GM19395 (cell line): ENCODE data around the gene ZFYVE28.

ENCODE experiments used
- ATAC-seq: cut with Tn5 transposase; IDR thresholded peaks from one replicate; pipeline ENCODE4 v1.9.1; 2021; ENCODE audit warnings: mild to moderate bottlenecking, moderate library complexity; ENCODE audit not compliant: unreplicated experiment

The ZFYVE28 gene

GRCh38 chr4:2428496-2429213, 10.2 kb upstream of the ZFYVE28 start:
- no peak for ATAC-seq

GRCh38 chr4:2427383-2428334, 9.2 kb upstream of the ZFYVE28 start:
- no peak for ATAC-seq

GRCh38 chr4:2426711-2427275, 8.3 kb upstream of the ZFYVE28 start:
- no peak for ATAC-seq

- no peak for ATAC-seq
These were observed 7.6 kb upstream of the ZFYVE28 start for GRCh38 chr4:2426069-2426397.

GRCh38 chr4:2425386-2426068, 7.1 kb upstream of the ZFYVE28 start:
- ATAC-seq: no peak

- ATAC-seq: no peak
These were observed 6.1 kb upstream of the ZFYVE28 start for GRCh38 chr4:2424581-2424980.

GRCh38 chr4:2423695-2424094, 5.2 kb upstream of the ZFYVE28 start:
- ATAC-seq: no peak

- ATAC-seq: no peak
These were observed 4.6 kb upstream of the ZFYVE28 start for GRCh38 chr4:2423066-2423465.

- ATAC-seq: no peak
These were observed 3.5 kb upstream of the ZFYVE28 start for GRCh38 chr4:2421928-2422327.

GRCh38 chr4:2419814-2420213, 1.4 kb upstream of the ZFYVE28 start:
- ATAC-seq: no peak

- ATAC-seq: peak; percentile 93
These were observed 466 bp upstream of the ZFYVE28 start, which contains the start of gene CFAP99 for GRCh38 chr4:2418650-2419571. CFAP99 (plus strand) TSS chr4:2418955.

GRCh38 chr4:2417226-2417764, 1.1 kb downstream of the ZFYVE28 start:
- ATAC-seq: no peak

- no peak for ATAC-seq
These were observed 1.8 kb downstream of the ZFYVE28 start for GRCh38 chr4:2416564-2417225.

GRCh38 chr4:2415881-2416563, 2.4 kb downstream of the ZFYVE28 start:
- no peak for ATAC-seq

GRCh38 chr4:2415213-2415612, 3.2 kb downstream of the ZFYVE28 start:
- no peak for ATAC-seq

GRCh38 chr4:2413821-2414610, 4.4 kb downstream of the ZFYVE28 start:
- ATAC-seq: no peak

- ATAC-seq: peak; percentile 64
These were observed 5.3 kb downstream of the ZFYVE28 start for GRCh38 chr4:2412885-2413716.
